ENCODE data around the gene SLC17A3.
A peak's percentile ranks its signal among the peaks of the same experiment; 100 is the strongest.

The SLC17A3 gene

DNA sequence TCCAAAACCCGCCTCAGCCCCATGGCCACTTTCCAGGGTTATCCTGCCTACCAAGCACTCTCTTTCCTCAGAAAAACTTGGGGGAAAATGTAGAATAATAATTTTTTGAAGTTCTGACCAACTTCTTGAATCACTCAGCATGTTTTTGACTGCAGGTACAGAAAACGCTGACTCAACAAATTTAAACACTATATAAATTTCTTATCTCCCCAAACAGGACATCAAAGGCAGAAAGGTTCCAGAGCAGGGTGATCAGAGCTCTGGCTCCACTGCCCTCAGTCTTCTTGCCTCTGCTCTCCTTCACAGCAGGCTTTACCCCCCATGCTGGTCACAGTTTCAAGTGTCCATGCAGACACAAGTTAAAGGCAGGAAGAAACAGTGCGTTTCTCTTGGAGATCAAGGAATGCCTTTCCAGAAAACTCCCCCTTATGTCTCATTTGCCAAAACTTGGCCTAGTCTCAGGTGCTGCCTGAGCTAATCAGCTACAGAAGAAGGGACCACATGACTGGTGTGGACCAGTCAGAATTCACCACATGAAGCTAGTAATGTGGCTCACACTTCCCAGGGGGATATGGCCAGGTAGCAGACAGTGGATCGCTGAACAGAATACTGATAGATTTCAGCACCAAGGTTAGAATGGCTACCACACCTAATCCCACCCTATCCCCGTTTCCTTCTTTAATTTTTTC lies 24.4 kb upstream of the SLC17A3 start:
- Mint-ChIP-seq H3K4me3 (no peak overlapping the region), H3K4me1 (no peaks in the 10 kb centered on the region), H3K27ac (no peak overlapping the region), H3K27me3 (peaks cover 3% of the 10 kb centered on the region), H3K36me3 (peaks cover 1% of the 10 kb centered on the region), H3K9me3 (no peaks in the 10 kb centered on the region)

GRCh38 chr6:25896252-25896651 lies 22.2 kb upstream of the SLC17A3 start:
- no peaks in the 10 kb centered on the region for H3K4me1 Mint-ChIP-seq

GRCh38 chr6:25895771-25896170 lies 21.7 kb upstream of the SLC17A3 start:
- H3K27ac Mint-ChIP-seq = no peak overlapping the region
- no peaks in the 10 kb centered on the region for H3K27me3 Mint-ChIP-seq
- no peak overlapping the region for H3K4me3 Mint-ChIP-seq
- H3K4me1 Mint-ChIP-seq = no peaks in the 10 kb centered on the region
- no peaks in the 10 kb centered on the region for H3K9me3 Mint-ChIP-seq
- peaks cover 1% of the 10 kb centered on the region for H3K36me3 Mint-ChIP-seq

More at GRCh38 chr6:25896252-25896651, 22.2 kb upstream of the SLC17A3 start:
- no peaks in the 10 kb centered on the region for H3K9me3 Mint-ChIP-seq
- no peak overlapping the region for H3K4me3 Mint-ChIP-seq
- H3K36me3 Mint-ChIP-seq = peaks cover 1% of the 10 kb centered on the region
- H3K27me3 Mint-ChIP-seq = no peaks in the 10 kb centered on the region
- H3K27ac Mint-ChIP-seq = no peak overlapping the region

- Mint-ChIP-seq H3K27me3 (no peaks in the 10 kb centered on the region), H3K4me3 (no peak overlapping the region), H3K9me3 (no peaks in the 10 kb centered on the region), H3K36me3 (peaks cover 1% of the 10 kb centered on the region), H3K4me1 (no peaks in the 10 kb centered on the region), H3K27ac (no peak overlapping the region)
Observed at GRCh38 chr6:25893778-25894177, 19.7 kb upstream of the SLC17A3 start.

GRCh38 chr6:25892877-25893276 lies 18.8 kb upstream of the SLC17A3 start:
- Mint-ChIP-seq H3K27ac (no peak overlapping the region), H3K4me1 (no peaks in the 10 kb centered on the region), H3K36me3 (peaks cover 1% of the 10 kb centered on the region), H3K27me3 (no peaks in the 10 kb centered on the region), H3K4me3 (no peak overlapping the region), H3K9me3 (no peaks in the 10 kb centered on the region)

GRCh38 chr6:25889877-25890853 lies 16.1 kb upstream of the SLC17A3 start:
- H3K4me1 Mint-ChIP-seq = no peaks in the 10 kb centered on the region
- H3K36me3 Mint-ChIP-seq = peaks cover 1% of the 10 kb centered on the region
- H3K27me3 Mint-ChIP-seq = no peaks in the 10 kb centered on the region
- H3K27ac Mint-ChIP-seq = no peak overlapping the region
- H3K4me3 Mint-ChIP-seq = no peak overlapping the region
- H3K9me3 Mint-ChIP-seq = no peaks in the 10 kb centered on the region

- Mint-ChIP-seq H3K36me3 (no peaks in the 10 kb centered on the region), H3K9me3 (no peaks in the 10 kb centered on the region), H3K27me3 (no peaks in the 10 kb centered on the region), H3K4me3 (no peak overlapping the region), H3K27ac (no peak overlapping the region), H3K4me1 (no peaks in the 10 kb centered on the region)
Observed at GRCh38 chr6:25888626-25889025, 14.6 kb upstream of the SLC17A3 start.

DNA sequence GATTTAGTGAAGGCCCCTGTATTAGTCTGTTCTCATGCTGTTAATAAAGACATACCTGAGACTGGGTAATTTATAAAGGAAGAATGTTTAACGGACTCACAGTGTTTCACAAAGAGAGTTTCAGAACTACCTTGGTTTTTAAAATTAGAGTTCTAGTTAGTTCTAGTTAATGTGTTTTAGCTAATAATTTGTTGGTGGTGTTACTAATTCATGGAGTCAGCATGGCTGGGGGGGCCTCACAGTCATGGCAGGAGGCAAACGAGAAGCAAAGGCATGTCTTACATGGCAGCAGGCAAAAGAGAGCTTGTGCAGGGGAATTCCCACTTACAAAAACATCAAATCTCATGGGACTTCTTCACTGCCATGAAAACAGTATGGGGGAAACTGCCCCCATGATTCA lies 12.0 kb upstream of the SLC17A3 start:
- H3K4me1 Mint-ChIP-seq = peaks cover 4% of the 10 kb centered on the region
- no peak overlapping the region for H3K27ac Mint-ChIP-seq
- no peak overlapping the region for H3K4me3 Mint-ChIP-seq
- H3K36me3 Mint-ChIP-seq = peaks cover 2% of the 10 kb centered on the region
- no peaks in the 10 kb centered on the region for H3K27me3 Mint-ChIP-seq
- H3K9me3 Mint-ChIP-seq = no peaks in the 10 kb centered on the region

DNA sequence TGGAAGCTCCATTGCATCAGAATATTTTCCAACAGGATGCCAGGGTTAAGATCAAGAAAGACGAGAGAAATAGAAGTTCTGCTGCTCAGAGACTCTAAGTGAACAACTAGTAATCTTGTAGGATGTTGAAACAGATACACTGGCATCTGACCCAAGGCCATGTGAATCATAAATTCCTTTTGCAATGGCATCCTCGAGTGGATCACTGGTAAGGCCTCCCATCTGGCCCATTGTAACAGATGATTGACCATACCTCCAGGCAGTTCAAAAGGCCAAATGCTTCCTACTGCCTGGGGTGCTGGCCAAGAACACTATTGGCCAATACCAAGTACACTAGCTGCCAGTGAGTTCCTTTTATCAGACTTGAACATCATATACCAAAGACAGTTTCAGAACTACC lies 9.9 kb upstream of the SLC17A3 start:
- peaks cover 4% of the 10 kb centered on the region for H3K4me1 Mint-ChIP-seq
- no peaks in the 10 kb centered on the region for H3K9me3 Mint-ChIP-seq
- H3K27me3 Mint-ChIP-seq = no peaks in the 10 kb centered on the region
- H3K36me3 Mint-ChIP-seq = peaks cover 2% of the 10 kb centered on the region
- no peak overlapping the region for H3K27ac Mint-ChIP-seq
- no peak overlapping the region for H3K4me3 Mint-ChIP-seq

DNA sequence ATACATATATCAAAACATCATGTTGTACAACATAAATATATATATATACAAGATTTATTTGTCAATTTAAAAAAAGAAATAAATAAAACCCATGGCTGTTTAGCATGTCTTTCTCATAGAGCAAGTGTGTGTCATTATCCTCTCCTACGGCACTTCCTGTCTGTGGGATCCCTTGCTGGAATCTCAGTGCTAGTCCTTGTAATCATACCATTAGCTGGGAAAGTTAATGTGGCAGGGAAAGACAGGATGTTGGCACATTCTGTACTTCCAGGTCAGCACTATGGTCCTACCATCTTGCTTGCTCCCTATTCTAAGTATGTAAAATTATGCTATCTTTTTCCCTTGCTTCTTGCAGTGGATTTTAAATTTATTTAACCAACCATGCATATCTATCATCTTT lies 9.5 kb upstream of the SLC17A3 start:
- Mint-ChIP-seq H3K27me3 (no peaks in the 10 kb centered on the region), H3K4me1 (peaks cover 4% of the 10 kb centered on the region), H3K27ac (no peak overlapping the region), H3K9me3 (no peaks in the 10 kb centered on the region), H3K36me3 (peaks cover 2% of the 10 kb centered on the region), H3K4me3 (no peak overlapping the region)

- Mint-ChIP-seq H3K9me3 (no peaks in the 10 kb centered on the region), H3K27ac (no peak overlapping the region), H3K4me3 (peak overlapping the region; percentile 80), H3K36me3 (peaks cover 2% of the 10 kb centered on the region), H3K27me3 (no peaks in the 10 kb centered on the region), H3K4me1 (peaks cover 4% of the 10 kb centered on the region)
Observed at GRCh38 chr6:25882051-25882496, 8.0 kb upstream of the SLC17A3 start.

DNA sequence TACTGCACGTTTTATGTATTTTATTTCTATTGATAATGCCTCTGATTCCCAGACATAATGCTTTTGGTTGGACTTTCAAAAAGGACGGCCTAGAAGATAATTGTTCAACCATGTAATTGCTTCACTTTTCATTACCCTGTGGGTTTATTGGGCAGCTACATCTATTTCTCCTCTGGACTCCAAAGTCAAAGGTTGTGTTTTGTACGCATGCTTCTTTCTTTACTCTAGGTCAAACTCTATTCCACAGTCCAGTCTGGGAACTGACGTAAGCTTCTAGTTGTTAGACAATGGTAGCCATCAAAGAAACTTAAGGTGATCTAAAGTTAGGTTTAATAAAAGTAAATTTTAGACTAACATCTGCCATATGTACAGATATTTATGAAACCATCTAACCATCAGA lies 6.6 kb upstream of the SLC17A3 start:
- no peak overlapping the region for H3K4me3 Mint-ChIP-seq
- H3K27ac Mint-ChIP-seq = no peak overlapping the region
- H3K9me3 Mint-ChIP-seq = no peaks in the 10 kb centered on the region

DNA sequence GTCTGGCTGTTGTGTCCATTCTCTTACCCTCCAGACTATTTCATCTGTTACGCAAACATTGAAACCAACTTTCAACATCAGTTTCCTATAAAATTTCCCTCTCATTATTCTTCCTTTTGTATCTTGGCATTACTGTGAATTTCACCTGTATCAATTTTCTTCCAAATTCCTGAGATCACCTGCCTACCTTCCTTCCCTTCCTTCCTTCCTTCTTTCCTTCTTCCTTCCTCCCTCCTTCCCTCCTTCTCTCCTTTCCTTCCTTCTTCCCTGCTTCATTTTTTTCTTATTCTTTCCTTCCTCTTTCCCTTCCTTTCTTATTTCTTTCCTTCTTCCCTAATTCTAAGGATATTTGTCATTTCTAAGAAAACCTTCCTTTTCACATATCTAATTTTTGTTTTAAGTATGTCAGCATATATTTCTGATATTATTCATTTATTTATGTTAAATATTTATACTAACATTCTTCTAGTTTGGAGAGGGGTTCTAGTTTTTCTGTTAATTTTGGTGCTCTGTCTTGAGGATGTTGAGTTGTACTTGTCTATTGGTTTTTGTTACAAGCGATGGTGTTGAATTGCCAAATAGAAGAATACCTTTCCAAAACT lies 4.8 kb upstream of the SLC17A3 start:
- Mint-ChIP-seq H3K36me3 (peaks cover 2% of the 10 kb centered on the region), H3K4me1 (peaks cover 17% of the 10 kb centered on the region), H3K27me3 (no peaks in the 10 kb centered on the region), H3K27ac (no peak overlapping the region), H3K9me3 (no peaks in the 10 kb centered on the region), H3K4me3 (no peak overlapping the region)

More for the DNA sequence above, 6.6 kb upstream of the SLC17A3 start:
- Mint-ChIP-seq H3K4me1 (peaks cover 4% of the 10 kb centered on the region), H3K36me3 (peaks cover 2% of the 10 kb centered on the region), H3K27me3 (no peaks in the 10 kb centered on the region)

DNA sequence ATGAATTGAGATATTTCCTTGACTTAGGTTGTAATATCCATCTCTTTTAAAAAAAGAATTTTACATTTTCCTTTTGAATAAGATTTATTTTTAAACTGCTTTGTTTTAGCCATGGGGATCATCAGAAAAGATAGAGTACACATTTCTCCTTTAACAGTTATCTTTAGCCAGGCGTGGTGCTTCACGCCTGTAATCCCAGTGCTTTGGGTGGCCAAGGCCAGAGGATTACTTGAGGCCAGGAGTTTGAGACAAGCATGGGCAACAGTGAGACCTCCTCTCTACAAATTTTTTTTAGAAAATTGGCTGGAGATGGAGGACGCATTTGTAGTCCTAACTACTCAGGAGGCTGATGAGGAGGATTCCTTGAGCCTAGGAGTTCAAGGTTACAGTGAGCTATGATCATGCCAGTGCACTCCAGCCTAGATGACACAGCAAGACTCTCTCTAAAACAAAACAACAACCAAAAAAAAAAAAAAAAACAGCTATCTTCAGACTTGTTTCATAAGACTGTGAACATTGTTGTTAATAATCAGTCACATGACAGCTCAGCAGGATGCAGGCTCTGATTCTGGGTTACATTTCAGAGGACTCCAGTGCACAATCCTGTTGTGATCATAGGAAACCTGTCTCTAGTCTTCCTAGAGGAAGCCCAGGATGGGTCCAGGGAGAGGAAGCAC lies 2.0 kb upstream of the SLC17A3 start:
- Mint-ChIP-seq H3K9me3 (no peaks in the 10 kb centered on the region), H3K27ac (no peak overlapping the region), H3K36me3 (no peaks in the 10 kb centered on the region), H3K27me3 (no peaks in the 10 kb centered on the region), H3K4me1 (peaks cover 25% of the 10 kb centered on the region), H3K4me3 (no peak overlapping the region)

DNA sequence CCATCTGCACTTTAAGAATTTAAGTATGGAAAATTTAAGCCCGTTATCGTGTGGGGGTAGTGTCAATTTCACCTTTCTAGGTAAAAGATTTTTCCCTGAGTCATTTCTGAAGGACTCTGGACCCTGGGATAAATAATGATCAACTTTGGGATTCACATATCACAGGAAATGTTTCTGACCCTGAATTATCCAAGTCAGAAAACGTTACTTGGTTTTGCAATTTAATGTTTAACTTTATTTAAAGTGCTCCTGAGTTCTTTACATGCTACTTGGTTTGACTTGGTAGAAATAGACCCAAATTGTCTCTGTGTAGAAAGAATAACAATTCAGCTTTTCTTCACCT lies 1.5 kb upstream of the SLC17A3 start:
- Mint-ChIP-seq H3K4me3 (no peak overlapping the region), H3K27ac (no peak overlapping the region), H3K36me3 (no peaks in the 10 kb centered on the region), H3K27me3 (no peaks in the 10 kb centered on the region), H3K4me1 (peaks cover 25% of the 10 kb centered on the region), H3K9me3 (no peaks in the 10 kb centered on the region)

Measured in activated naive CD4-positive, alpha-beta T cell treated with anti-CD3 and anti-CD28 coated beads, Interleukin-2, amount 50 U/mL, for 24 hours (primary cell).